ENCODE measurements around the gene OSMR.

- TF ChIP-seq, protein P1, sequence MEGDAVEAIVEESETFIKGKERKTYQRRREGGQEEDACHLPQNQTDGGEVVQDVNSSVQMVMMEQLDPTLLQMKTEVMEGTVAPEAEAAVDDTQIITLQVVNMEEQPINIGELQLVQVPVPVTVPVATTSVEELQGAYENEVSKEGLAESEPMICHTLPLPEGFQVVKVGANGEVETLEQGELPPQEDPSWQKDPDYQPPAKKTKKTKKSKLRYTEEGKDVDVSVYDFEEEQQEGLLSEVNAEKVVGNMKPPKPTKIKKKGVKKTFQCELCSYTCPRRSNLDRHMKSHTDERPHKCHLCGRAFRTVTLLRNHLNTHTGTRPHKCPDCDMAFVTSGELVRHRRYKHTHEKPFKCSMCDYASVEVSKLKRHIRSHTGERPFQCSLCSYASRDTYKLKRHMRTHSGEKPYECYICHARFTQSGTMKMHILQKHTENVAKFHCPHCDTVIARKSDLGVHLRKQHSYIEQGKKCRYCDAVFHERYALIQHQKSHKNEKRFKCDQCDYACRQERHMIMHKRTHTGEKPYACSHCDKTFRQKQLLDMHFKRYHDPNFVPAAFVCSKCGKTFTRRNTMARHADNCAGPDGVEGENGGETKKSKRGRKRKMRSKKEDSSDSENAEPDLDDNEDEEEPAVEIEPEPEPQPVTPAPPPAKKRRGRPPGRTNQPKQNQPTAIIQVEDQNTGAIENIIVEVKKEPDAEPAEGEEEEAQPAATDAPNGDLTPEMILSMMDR (IDR thresholded peaks at IDR 0.05) = no peak
- TF ChIP-seq MAZ (IDR thresholded peaks at IDR 0.05; ENCODE audit: borderline replicate concordance, low read depth, low read length) (no peak), USF2 (IDR thresholded peaks at IDR 0.05) (no peak), ZFP36 (IDR thresholded peaks at IDR 0.05; ENCODE audit: borderline replicate concordance, partially characterized antibody) (no peak), SREBF2 (IDR thresholded peaks at IDR 0.05) (no peak)
Observed at GRCh38 chr5:38823503-38823902, 22.3 kb upstream of the OSMR start.

Measured in A549 (cell line).